ENCODE data around the gene PEA15.

Gene PEA15

DNA sequence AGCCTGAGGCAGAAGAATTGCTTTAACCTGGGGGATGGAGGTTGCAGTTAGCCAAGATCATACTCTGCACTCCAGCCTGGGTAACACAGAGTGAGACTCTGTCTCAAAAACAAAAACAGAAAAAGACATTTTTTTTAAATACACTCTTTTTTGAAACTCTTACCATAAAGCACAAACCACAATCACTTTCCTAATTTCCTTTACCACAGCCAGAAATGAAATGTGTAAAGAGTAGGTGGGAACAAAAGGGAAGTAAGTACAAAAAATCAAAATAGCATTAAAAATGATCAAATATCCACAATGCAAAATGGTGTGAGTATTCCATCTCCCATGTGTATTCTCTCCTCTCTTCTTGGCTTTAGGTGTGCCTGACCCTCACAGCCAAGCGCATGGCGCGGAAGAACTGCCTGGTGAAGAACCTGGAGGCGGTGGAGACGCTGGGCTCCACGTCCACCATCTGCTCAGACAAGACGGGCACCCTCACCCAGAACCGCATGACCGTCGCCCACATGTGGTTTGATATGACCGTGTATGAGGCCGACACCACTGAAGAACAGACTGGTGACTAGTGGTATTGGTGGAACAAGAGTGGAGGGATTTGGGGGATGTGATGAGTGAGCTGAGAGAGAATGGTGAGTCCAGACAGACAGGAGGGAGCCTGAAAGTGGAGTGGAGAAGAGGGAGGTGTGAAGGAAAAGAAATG, 38.9 kb upstream of the PEA15 start:
- Histone ChIP-seq H3K9ac (ENCODE audit: low read length in 2 of 2) (no peak overlapping the region), H3K4me1 (ENCODE audit: control insufficient read depth, insufficient read depth, low read length) (no peaks in the 10 kb centered on the region), H3K27ac (ENCODE audit: low read length) (no peak overlapping the region), H3K36me3 (ENCODE audit: control insufficient read depth in 2 of 2, insufficient read depth in 2 of 2, low read length in 2 of 2) (no peaks in the 10 kb centered on the region), H3K9me3 (ENCODE audit: control insufficient read depth in 2 of 2, low read length in 2 of 2) (no peaks in the 10 kb centered on the region), H3K27me3 (ENCODE audit: control insufficient read depth in 1 of 2, insufficient read depth in 2 of 2, low read length in 2 of 2) (no peaks in the 10 kb centered on the region), H3K4me3 (ENCODE audit: low read length in 2 of 2) (no peak overlapping the region)

DNA sequence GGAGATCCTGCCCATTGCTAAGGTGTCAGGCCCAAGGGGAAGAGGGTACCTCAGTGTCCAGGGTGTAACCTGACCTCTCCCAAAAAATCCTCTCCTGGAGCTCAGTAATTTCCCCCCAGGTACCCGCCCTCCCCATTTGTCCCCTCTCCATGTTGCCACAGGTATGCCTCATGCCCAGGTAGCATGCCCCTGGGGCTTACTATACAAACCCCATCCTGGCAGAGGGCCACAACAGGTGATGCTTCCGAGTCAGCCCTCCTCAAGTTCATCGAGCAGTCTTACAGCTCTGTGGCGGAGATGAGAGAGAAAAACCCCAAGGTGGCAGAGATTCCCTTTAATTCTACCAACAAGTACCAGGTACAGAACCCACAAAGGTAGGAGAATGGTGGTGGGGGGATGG, 38.1 kb upstream of the PEA15 start:
- Histone ChIP-seq H3K27me3 (ENCODE audit: control insufficient read depth in 1 of 2, insufficient read depth in 2 of 2, low read length in 2 of 2) (peaks cover 0 to 3% of the 10 kb centered on the region in 2 donors), H3K4me1 (ENCODE audit: control insufficient read depth, insufficient read depth, low read length) (no peaks in the 10 kb centered on the region), H3K27ac (ENCODE audit: low read length) (no peak overlapping the region), H3K9me3 (ENCODE audit: control insufficient read depth in 2 of 2, low read length in 2 of 2) (no peaks in the 10 kb centered on the region), H3K4me3 (ENCODE audit: low read length in 2 of 2) (no peak overlapping the region), H3K36me3 (ENCODE audit: control insufficient read depth in 2 of 2, insufficient read depth in 2 of 2, low read length in 2 of 2) (no peaks in the 10 kb centered on the region), H3K9ac (ENCODE audit: low read length in 2 of 2) (no peak overlapping the region)

DNA sequence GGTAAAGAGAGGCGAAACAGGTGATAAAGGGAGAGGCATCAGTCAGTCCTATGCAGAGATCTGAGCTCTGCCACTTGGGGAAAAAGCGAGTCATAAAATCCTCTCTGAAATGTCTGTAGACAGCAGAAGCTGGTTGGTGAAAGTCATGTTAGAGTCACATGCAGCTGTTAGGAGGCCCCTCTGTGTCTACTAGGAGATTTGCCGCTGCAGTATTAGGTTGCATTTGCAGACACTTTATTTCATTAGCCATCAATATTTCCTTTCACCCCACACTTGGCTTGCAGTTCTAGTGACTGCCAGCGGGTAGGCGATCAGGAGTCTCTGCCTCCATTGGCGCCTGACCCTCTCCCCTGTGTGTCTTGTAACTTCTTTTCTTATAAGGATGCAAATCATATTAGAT, 37.6 kb upstream of the PEA15 start:
- Histone ChIP-seq H3K4me1 (ENCODE audit: control insufficient read depth, insufficient read depth, low read length) (no peaks in the 10 kb centered on the region), H3K4me3 (ENCODE audit: low read length in 2 of 2) (no peak overlapping the region), H3K27me3 (ENCODE audit: control insufficient read depth in 1 of 2, insufficient read depth in 2 of 2, low read length in 2 of 2) (peaks cover 0 to 3% of the 10 kb centered on the region in 2 donors), H3K36me3 (ENCODE audit: control insufficient read depth in 2 of 2, insufficient read depth in 2 of 2, low read length in 2 of 2) (no peaks in the 10 kb centered on the region), H3K9ac (ENCODE audit: low read length in 2 of 2) (no peak overlapping the region), H3K27ac (ENCODE audit: low read length) (no peak overlapping the region), H3K9me3 (ENCODE audit: control insufficient read depth in 2 of 2, low read length in 2 of 2) (no peaks in the 10 kb centered on the region)

DNA sequence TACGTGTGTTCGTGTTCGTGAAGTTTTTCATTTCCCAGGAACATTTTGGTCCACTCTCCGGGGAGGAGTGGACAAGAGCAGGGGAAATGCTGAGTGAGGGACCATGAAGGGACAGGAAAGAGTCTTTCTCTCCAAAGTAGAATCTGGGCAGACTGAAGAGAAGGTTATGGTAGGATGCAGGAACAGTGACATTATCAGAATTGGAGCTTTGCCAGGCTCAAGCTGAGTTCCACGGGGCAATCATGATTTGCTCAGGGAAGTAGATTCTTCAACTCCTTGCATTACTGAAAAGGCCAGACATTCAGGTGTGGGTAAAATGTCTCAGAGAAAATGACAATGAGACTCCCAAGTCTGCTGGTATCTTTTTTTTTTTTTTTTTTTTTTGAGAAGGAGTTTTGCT, 37.2 kb upstream of the PEA15 start:
- Histone ChIP-seq H3K9ac (ENCODE audit: low read length in 2 of 2) (no peak overlapping the region), H3K27ac (ENCODE audit: low read length) (no peak overlapping the region), H3K4me3 (ENCODE audit: low read length in 2 of 2) (no peak overlapping the region), H3K27me3 (ENCODE audit: control insufficient read depth in 1 of 2, insufficient read depth in 2 of 2, low read length in 2 of 2) (peaks cover 0 to 3% of the 10 kb centered on the region in 2 donors), H3K4me1 (ENCODE audit: control insufficient read depth, insufficient read depth, low read length) (no peaks in the 10 kb centered on the region), H3K36me3 (ENCODE audit: control insufficient read depth in 2 of 2, insufficient read depth in 2 of 2, low read length in 2 of 2) (no peaks in the 10 kb centered on the region), H3K9me3 (ENCODE audit: control insufficient read depth in 2 of 2, low read length in 2 of 2) (no peaks in the 10 kb centered on the region)

DNA sequence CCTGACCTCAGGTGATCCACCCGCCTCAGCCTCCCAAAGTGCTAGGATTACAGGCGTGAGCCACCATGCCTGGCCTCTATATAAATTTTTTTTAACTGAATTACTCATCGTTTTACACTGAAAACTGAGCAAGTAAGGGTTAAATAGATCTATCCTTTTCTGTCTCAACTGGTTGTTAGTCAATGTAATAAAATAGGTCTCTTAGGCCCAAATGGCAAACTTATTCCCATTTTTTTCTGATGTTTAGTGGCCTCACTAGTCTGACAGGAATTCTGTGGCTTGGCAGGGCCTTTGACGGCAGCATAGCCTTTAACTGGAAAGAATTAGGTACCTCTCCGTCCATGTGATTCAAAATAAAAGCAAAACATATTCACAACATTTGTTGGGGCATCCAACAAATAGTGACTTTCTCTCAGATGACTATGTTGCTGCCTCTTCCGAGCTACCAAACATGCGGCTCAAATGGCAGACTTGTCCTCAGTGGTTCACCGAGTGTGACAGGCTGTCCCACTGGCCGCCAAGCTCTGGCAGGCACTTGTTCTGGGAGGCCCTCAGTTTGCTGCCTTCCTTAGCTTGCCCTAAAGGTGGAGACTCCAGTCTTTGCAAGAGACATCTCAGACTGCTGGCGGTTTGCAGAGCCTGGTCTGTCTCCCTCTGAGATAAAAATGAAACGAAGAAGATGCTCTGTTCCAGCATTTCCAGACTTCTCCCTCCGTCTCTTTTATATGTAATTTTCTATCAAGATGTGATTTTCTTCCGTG, 36.4 kb upstream of the PEA15 start:
- Histone ChIP-seq H3K27ac (ENCODE audit: low read length) (no peak overlapping the region), H3K27me3 (ENCODE audit: control insufficient read depth in 1 of 2, insufficient read depth in 2 of 2, low read length in 2 of 2) (peaks cover 0 to 3% of the 10 kb centered on the region in 2 donors), H3K36me3 (ENCODE audit: control insufficient read depth in 2 of 2, insufficient read depth in 2 of 2, low read length in 2 of 2) (no peaks in the 10 kb centered on the region), H3K9me3 (ENCODE audit: control insufficient read depth in 2 of 2, low read length in 2 of 2) (no peaks in the 10 kb centered on the region), H3K4me1 (ENCODE audit: control insufficient read depth, insufficient read depth, low read length) (no peaks in the 10 kb centered on the region), H3K4me3 (ENCODE audit: low read length in 2 of 2) (no peak overlapping the region), H3K9ac (ENCODE audit: low read length in 2 of 2) (no peak overlapping the region)

DNA sequence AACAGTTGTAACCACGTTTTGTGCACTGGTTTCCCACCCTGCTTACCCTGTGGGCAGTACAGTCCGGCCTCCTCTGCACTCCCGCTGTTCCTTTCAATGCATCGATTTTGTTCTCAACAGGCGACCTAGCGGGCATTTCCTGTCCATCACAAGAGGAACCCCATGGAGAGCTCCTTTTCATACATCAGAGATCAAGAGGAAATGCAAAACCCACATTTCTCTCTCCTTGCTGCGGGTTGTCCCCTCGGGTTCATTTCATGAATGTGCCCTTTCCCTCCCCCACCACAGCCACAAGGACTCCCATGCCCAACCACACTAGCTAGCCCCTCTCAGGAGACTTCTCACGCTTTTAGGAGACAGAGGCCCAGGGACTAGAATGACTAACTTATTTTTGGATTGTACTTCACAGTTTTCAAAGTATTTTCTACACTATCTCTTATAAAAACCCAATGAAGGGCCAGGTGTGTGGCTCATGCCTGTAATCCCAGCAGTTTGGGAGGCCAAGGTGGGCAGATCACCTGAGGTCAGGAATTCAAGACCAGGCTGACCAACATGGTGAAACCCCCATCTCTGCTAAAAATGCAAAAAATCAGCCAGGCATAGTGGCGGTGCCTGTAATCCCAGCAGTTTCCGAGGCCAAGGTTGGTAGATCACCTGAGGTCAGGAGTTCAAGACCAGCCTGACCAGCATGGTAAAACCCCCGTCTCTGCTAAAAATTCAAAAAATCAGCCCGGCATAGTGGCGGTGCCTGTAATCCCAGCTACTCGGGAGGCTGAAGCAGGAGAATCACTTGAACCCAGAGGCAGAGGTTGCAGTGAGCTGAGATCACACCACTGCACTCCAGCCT, 35.4 kb upstream of the PEA15 start:
- no peak overlapping the region for H3K4me3 ChIP-seq (ENCODE audit: low read length in 2 of 2)
- no peak overlapping the region for H3K9ac ChIP-seq (ENCODE audit: low read length in 2 of 2)
- H3K27ac ChIP-seq (ENCODE audit: low read length) = no peak overlapping the region
- no peaks in the 10 kb centered on the region for H3K4me1 ChIP-seq (ENCODE audit: control insufficient read depth, insufficient read depth, low read length)
- H3K27me3 ChIP-seq (ENCODE audit: control insufficient read depth in 1 of 2, insufficient read depth in 2 of 2, low read length in 2 of 2) = peaks cover 0 to 3% of the 10 kb centered on the region in 2 donors
- no peaks in the 10 kb centered on the region for H3K9me3 ChIP-seq (ENCODE audit: control insufficient read depth in 2 of 2, low read length in 2 of 2)
- no peaks in the 10 kb centered on the region for H3K36me3 ChIP-seq (ENCODE audit: control insufficient read depth in 2 of 2, insufficient read depth in 2 of 2, low read length in 2 of 2)

DNA sequence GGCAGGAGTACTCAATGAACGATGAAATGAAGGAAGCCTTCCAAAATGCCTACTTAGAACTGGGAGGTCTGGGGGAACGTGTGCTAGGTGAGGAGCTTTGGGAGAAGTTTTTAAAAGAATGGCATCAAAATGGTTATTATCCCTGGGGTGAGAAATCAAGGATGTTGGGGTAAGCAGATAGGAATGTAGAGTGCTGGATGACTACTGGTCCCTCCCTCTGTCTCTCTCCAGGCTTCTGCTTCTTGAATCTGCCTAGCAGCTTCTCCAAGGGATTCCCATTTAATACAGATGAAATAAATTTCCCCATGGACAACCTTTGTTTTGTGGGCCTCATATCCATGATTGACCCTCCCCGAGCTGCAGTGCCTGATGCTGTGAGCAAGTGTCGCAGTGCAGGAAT, 33.8 kb upstream of the PEA15 start:
- no peak overlapping the region for H3K27ac ChIP-seq (ENCODE audit: low read length)
- no peaks in the 10 kb centered on the region for H3K4me1 ChIP-seq (ENCODE audit: control insufficient read depth, insufficient read depth, low read length)
- H3K27me3 ChIP-seq (ENCODE audit: control insufficient read depth in 1 of 2, insufficient read depth in 2 of 2, low read length in 2 of 2) = peaks cover 0 to 3% of the 10 kb centered on the region in 2 donors
- H3K9ac ChIP-seq (ENCODE audit: low read length in 2 of 2) = no peak overlapping the region
- no peaks in the 10 kb centered on the region for H3K36me3 ChIP-seq (ENCODE audit: control insufficient read depth in 2 of 2, insufficient read depth in 2 of 2, low read length in 2 of 2)
- no peaks in the 10 kb centered on the region for H3K9me3 ChIP-seq (ENCODE audit: control insufficient read depth in 2 of 2, low read length in 2 of 2)
- H3K4me3 ChIP-seq (ENCODE audit: low read length in 2 of 2) = no peak overlapping the region

DNA sequence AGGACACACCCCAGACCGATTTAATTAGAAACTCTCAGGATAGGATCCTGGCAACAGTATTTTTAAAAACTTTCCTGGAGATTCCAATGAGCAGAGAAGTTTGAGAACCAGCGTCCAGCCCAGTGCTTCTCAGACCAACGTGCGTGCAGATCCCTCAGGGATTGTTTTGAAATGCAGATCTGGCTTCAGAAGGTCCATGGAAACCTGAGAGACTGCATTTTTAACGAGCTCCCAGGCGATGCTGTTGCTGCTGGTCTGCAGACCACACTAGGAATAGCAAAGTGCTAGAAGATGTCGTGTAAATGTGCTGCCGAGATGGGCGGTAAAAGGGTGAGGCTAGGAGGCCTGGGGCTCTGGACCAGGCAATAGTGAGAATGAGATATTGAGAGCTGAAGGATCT, 33.2 kb upstream of the PEA15 start:
- H3K4me1 ChIP-seq (ENCODE audit: control insufficient read depth, insufficient read depth, low read length) = no peaks in the 10 kb centered on the region
- no peak overlapping the region for H3K4me3 ChIP-seq (ENCODE audit: low read length in 2 of 2)
- no peak overlapping the region for H3K9ac ChIP-seq (ENCODE audit: low read length in 2 of 2)
- no peaks in the 10 kb centered on the region for H3K9me3 ChIP-seq (ENCODE audit: control insufficient read depth in 2 of 2, low read length in 2 of 2)
- no peaks in the 10 kb centered on the region for H3K36me3 ChIP-seq (ENCODE audit: control insufficient read depth in 2 of 2, insufficient read depth in 2 of 2, low read length in 2 of 2)
- H3K27me3 ChIP-seq (ENCODE audit: control insufficient read depth in 1 of 2, insufficient read depth in 2 of 2, low read length in 2 of 2) = peaks cover 0 to 3% of the 10 kb centered on the region in 2 donors
- H3K27ac ChIP-seq (ENCODE audit: low read length) = no peak overlapping the region

DNA sequence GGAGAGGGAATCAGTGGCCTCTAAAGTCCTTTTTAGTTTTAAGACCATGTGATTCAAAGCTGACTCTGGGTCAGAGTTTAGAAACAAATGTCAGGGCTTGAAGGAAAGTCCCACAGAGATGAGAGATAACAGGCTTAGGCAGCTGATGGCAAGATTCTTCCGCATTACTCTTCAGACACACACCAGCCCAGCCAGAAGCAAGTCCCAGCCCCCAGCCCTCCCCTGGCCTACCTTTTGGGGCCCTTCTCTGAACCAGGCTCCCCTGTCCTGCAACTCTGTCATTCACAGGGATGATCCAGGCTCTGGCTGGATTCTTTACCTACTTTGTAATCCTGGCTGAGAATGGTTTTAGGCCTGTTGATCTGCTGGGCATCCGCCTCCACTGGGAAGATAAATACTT, 28.0 kb upstream of the PEA15 start:
- H3K9me3 ChIP-seq (ENCODE audit: control insufficient read depth in 2 of 2, low read length in 2 of 2) = no peaks in the 10 kb centered on the region
- H3K4me3 ChIP-seq (ENCODE audit: low read length in 2 of 2) = no peak overlapping the region
- no peak overlapping the region for H3K27ac ChIP-seq (ENCODE audit: low read length)
- H3K4me1 ChIP-seq (ENCODE audit: control insufficient read depth, insufficient read depth, low read length) = no peaks in the 10 kb centered on the region
- H3K36me3 ChIP-seq (ENCODE audit: control insufficient read depth in 2 of 2, insufficient read depth in 2 of 2, low read length in 2 of 2) = no peaks in the 10 kb centered on the region
- H3K27me3 ChIP-seq (ENCODE audit: control insufficient read depth in 1 of 2, insufficient read depth in 2 of 2, low read length in 2 of 2) = no peaks in the 10 kb centered on the region
- H3K9ac ChIP-seq (ENCODE audit: low read length in 2 of 2) = no peak overlapping the region

DNA sequence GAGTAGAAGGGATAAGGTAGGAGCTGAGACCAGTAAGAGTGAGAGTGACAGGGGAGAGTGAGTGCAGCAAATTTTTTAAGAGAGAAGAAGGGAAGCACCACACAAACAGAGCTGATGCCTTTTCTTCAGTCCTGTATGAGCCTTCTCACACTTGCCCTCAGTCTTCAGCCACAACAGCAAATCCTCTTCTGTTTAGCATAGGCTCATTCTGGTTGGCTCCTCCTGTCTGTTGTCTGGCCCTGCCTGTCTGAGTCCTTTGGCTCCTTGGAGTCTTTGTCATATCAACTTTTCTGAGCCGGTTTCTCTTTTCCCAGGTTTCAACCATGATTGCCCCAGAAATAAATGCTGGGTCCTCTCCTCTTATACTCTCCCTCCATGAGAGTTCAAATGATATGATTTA, 27.5 kb upstream of the PEA15 start:
- H3K9ac ChIP-seq (ENCODE audit: low read length in 2 of 2) = no peak overlapping the region
- no peaks in the 10 kb centered on the region for H3K36me3 ChIP-seq (ENCODE audit: control insufficient read depth in 2 of 2, insufficient read depth in 2 of 2, low read length in 2 of 2)
- H3K4me1 ChIP-seq (ENCODE audit: control insufficient read depth, insufficient read depth, low read length) = no peaks in the 10 kb centered on the region
- H3K27ac ChIP-seq (ENCODE audit: low read length) = no peak overlapping the region
- H3K4me3 ChIP-seq (ENCODE audit: low read length in 2 of 2) = no peak overlapping the region
- no peaks in the 10 kb centered on the region for H3K9me3 ChIP-seq (ENCODE audit: control insufficient read depth in 2 of 2, low read length in 2 of 2)
- H3K27me3 ChIP-seq (ENCODE audit: control insufficient read depth in 1 of 2, insufficient read depth in 2 of 2, low read length in 2 of 2) = no peaks in the 10 kb centered on the region

Data from stomach smooth muscle (tissue), 2 donors.